Measurements from ENCODE around the gene MYBPH.

The MYBPH gene

GRCh38 chr1:203169770-203170520, 5.7 kb downstream of the MYBPH start:
- H3K4me1 ChIP-seq: peaks cover 97% of the 10 kb centered on the region

GRCh38 chr1:203168991-203169390, 6.6 kb downstream of the MYBPH start:
- Histone ChIP-seq H3K9ac (no peak overlapping the region), H3K4me3 (no peak overlapping the region), H4K20me1 (peaks cover 32% of the 10 kb centered on the region; the same call in 1 of the 2 replicates), H3K36me3 (peaks cover 42% of the 10 kb centered on the region; the same call in 1 of the 2 replicates), H3K27me3 (no peaks in the 10 kb centered on the region), H3K4me1 (peaks cover 97% of the 10 kb centered on the region), H3K9me3 (no peaks in the 10 kb centered on the region), H3K27ac (0 out of 2 replicates have a peak overlapping the region, but pooled peaks have one; percentile 40), H3K4me2 (peak overlapping the region; percentile 20; the same call in 1 of the 2 replicates)
- TF ChIP-seq Cebpa-rat (IDR thresholded peaks at IDR 0.05): no peak

More at GRCh38 chr1:203169770-203170520, 5.7 kb downstream of the MYBPH start:
- peaks cover 42% of the 10 kb centered on the region; the same call in 1 of the 2 replicates for H3K36me3 ChIP-seq
- no peaks in the 10 kb centered on the region for H3K27me3 ChIP-seq
- no peaks in the 10 kb centered on the region for H3K9me3 ChIP-seq
- H3K9ac ChIP-seq: no peak overlapping the region
- TF ChIP-seq Cebpa-rat (IDR thresholded peaks at IDR 0.05): no peak
- H3K27ac ChIP-seq: peak overlapping the region; percentile 95
- peaks cover 32% of the 10 kb centered on the region; the same call in 1 of the 2 replicates for H4K20me1 ChIP-seq
- no peak overlapping the region for H3K4me3 ChIP-seq
- peak overlapping the region; percentile 20; the same call in 1 of the 2 replicates for H3K4me2 ChIP-seq

DNA sequence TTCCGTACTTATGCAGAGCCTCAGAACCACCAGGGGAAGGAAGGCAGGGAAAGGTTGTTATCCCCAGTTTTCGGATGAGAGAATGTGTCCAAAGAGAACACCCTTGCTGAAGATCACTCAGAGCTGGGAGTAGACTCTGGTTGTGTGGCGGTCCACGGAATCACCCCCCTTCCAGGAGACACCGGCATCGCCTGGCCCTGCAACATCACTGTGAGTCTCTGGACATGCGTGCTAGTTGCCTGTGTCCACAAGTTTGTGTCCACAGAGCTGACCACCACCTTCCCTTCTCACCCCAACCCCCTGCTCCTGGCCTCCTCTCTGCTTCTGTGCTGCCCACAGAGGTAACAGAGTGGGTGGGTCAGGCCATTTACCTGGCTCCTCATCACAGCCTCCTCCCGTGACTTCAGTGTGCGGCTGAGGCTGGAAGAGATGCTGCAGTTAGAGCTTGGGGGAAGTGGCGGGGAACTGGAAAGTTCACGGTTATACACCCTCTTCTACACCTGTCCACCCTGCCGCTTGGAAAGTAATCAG, 7.3 kb downstream of the MYBPH start:
- Histone ChIP-seq H3K4me1 (peaks cover 97% of the 10 kb centered on the region), H3K27ac (no peak overlapping the region), H4K20me1 (peaks cover 32% of the 10 kb centered on the region; the same call in 1 of the 2 replicates), H3K9me3 (no peaks in the 10 kb centered on the region), H3K4me2 (peak overlapping the region; percentile 59; the same call in 1 of the 2 replicates), H3K36me3 (peaks cover 42% of the 10 kb centered on the region; the same call in 1 of the 2 replicates), H3K4me3 (no peak overlapping the region), H3K9ac (no peak overlapping the region), H3K27me3 (no peaks in the 10 kb centered on the region)
- TF ChIP-seq Cebpa-rat (IDR thresholded peaks at IDR 0.05): no peak

DNA sequence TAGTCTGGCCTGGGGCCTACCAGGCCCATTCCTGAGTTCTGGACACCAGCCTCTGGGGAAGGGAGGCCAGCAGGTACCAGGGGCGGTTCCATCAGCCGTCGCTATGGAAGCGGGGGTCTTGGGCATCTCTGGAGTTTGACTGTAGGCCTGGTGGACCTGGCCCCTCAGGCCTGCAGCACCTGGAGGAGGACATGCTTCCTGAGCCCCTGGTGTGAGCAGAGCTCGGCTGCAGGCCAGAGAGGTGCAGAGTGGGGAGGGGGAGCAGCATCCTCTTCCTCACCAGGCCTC, 7.8 kb downstream of the MYBPH start:
- no peak overlapping the region for H3K9ac ChIP-seq
- no peaks in the 10 kb centered on the region for H3K9me3 ChIP-seq
- H3K4me3 ChIP-seq: no peak overlapping the region
- TF ChIP-seq Cebpa-rat (IDR thresholded peaks at IDR 0.05): no peak
- peaks cover 42% of the 10 kb centered on the region; the same call in 1 of the 2 replicates for H3K36me3 ChIP-seq
- H3K27ac ChIP-seq: no peak overlapping the region
- H3K27me3 ChIP-seq: no peaks in the 10 kb centered on the region
- peak overlapping the region; percentile 59 for H3K4me2 ChIP-seq
- H4K20me1 ChIP-seq: peaks cover 32% of the 10 kb centered on the region; the same call in 1 of the 2 replicates
- peaks cover 95% of the 10 kb centered on the region for H3K4me1 ChIP-seq

- Histone ChIP-seq H3K27ac (peak overlapping the region; percentile 64), H3K27me3 (no peaks in the 10 kb centered on the region), H3K4me1 (peaks cover 95% of the 10 kb centered on the region), H3K36me3 (peaks cover 42% of the 10 kb centered on the region; the same call in 1 of the 2 replicates), H3K4me3 (no peak overlapping the region), H3K9me3 (no peaks in the 10 kb centered on the region), H4K20me1 (peaks cover 32% of the 10 kb centered on the region; the same call in 1 of the 2 replicates), H3K9ac (no peak overlapping the region), H3K4me2 (peak overlapping the region; percentile 59)
- TF ChIP-seq Cebpa-rat (IDR thresholded peaks at IDR 0.05): no peak
These were observed 8.4 kb downstream of the MYBPH start for GRCh38 chr1:203167026-203167912.

GRCh38 chr1:203166192-203166940, 9.3 kb downstream of the MYBPH start:
- Histone ChIP-seq H3K9ac (no peak overlapping the region), H3K9me3 (no peaks in the 10 kb centered on the region), H3K4me1 (peaks cover 92% of the 10 kb centered on the region), H4K20me1 (peaks cover 25% of the 10 kb centered on the region; the same call in 1 of the 2 replicates), H3K27ac (peak overlapping the region; percentile 64), H3K4me3 (no peak overlapping the region), H3K4me2 (peak overlapping the region; percentile 59), H3K27me3 (no peaks in the 10 kb centered on the region), H3K36me3 (peaks cover 36% of the 10 kb centered on the region; the same call in 1 of the 2 replicates)
- TF ChIP-seq Cebpa-rat (IDR thresholded peaks at IDR 0.05): no peak

- H3K4me2 ChIP-seq: no peak overlapping the region
- H3K27me3 ChIP-seq: no peaks in the 10 kb centered on the region
- H3K4me1 ChIP-seq: peaks cover 86% of the 10 kb centered on the region
These were observed 9.8 kb downstream of the MYBPH start for GRCh38 chr1:203165800-203166161.

DNA sequence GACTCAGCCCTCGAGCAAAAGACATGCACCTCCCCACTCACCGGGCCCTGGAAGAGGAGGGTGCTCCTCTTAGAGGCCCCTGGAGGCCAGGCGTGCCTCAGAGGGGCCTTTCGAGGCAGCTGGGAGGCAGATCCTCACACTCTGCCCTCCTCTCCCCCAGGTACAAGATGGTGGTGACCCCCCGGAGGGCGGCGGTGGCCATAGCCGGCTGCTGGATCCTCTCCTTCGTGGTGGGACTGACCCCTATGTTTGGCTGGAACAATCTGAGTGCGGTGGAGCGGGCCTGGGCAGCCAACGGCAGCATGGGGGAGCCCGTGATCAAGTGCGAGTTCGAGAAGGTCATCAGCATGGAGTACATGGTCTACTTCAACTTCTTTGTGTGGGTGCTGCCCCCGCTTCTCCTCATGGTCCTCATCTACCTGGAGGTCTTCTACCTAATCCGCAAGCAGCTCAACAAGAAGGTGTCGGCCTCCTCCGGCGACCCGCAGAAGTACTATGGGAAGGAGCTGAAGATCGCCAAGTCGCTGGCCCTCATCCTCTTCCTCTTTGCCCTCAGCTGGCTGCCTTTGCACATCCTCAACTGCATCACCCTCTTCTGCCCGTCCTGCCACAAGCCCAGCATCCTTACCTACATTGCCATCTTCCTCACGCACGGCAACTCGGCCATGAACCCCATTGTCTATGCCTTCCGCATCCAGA, 10.4 kb downstream of the MYBPH start:
- Histone ChIP-seq H3K9me3 (no peaks in the 10 kb centered on the region), H3K27ac (no peak overlapping the region), H3K9ac (no peak overlapping the region), H3K4me3 (no peak overlapping the region), H3K4me2 (no peak overlapping the region; the same call in 1 of the 2 replicates), H3K36me3 (peaks cover 25% of the 10 kb centered on the region; the same call in 1 of the 2 replicates), H4K20me1 (peaks cover 17% of the 10 kb centered on the region; the same call in 1 of the 2 replicates), H3K4me1 (peaks cover 81% of the 10 kb centered on the region), H3K27me3 (no peaks in the 10 kb centered on the region)
- TF ChIP-seq Cebpa-rat (IDR thresholded peaks at IDR 0.05): no peak

More at GRCh38 chr1:203165800-203166161, 9.8 kb downstream of the MYBPH start:
- no peak for TF ChIP-seq Cebpa-rat (IDR thresholded peaks at IDR 0.05)
- no peak overlapping the region for H3K27ac ChIP-seq
- no peak overlapping the region for H3K9ac ChIP-seq
- peaks cover 20% of the 10 kb centered on the region; the same call in 1 of the 2 replicates for H4K20me1 ChIP-seq
- no peaks in the 10 kb centered on the region for H3K9me3 ChIP-seq
- H3K36me3 ChIP-seq: peaks cover 30% of the 10 kb centered on the region; the same call in 1 of the 2 replicates
- no peak overlapping the region for H3K4me3 ChIP-seq

Measured in BLaER1 (cell line).